Measurements from ENCODE around the gene MFSD11.
"Not testable (repeated sequence)": the region's sequence is repeated elsewhere in the genome, so short reads cannot be mapped to it uniquely, and the experiment has no call there.

MFSD11 gene

GRCh38 chr17:76726231-76726775 is 11.6 kb upstream of the MFSD11 start, which contains the start of gene JMJD6:
Gene JMJD6, minus strand, starts transcription at chr17:76726606. Its CDS starts 131 bp downstream, at chr17:76726475.
- DNase-seq (ENCODE audit: low spot score) (peak; percentile 99), FAIRE-seq (no peak)

DNA sequence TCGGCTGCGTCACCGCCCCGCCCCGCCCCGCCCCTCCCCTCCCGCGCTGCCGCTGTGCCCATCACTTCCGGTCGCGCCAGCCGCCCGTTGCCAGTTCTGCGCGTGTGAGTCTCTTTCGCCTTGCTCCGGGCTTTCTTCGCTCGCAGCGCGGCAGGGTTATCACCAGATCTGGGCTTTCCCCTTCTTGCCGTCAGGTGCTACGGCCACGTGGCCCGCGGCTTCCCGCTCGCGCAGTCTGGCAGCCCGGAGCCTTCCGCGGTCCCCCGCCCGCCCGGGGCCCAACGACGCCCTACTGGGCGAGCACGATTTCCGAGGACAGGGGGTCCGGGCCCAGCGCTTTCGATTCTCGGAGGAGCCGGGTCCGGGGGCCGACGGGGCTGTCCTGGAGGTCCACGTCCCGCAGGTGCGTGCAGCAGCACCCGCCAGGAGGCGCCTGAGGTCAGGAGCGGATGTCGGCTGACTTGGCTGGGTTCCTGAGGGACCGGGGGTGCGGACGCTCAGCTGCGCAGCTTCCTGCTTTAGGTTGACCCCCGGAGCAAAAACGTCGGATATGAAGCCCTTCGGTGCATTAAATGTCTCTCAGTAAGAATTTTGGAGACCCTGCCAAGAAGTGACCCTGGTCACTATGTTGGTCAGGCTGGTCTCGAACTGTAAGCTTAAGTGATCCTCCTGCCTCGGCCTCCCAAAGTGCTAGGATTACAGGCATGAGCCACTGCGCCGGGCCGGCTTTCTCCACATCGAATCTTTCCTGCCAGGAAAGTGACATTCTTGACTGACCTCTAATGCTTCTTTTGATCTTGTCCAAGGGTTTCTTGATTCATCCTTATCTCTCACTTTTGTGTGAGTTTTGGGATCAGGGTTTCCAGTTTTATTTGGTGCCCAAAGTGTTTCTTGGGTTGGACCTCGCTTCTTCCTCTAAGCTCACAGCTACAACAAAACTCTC is 10.9 kb upstream of the MFSD11 start, which contains the start of gene METTL23:
Gene METTL23, plus strand, starts transcription at position 64 of the 943 bp plus-strand sequence. CDS start 2,872 bp downstream, outside the sequence.
- DNase-seq (ENCODE audit: low spot score) (peak; percentile 88), FAIRE-seq (no peak)

DNA sequence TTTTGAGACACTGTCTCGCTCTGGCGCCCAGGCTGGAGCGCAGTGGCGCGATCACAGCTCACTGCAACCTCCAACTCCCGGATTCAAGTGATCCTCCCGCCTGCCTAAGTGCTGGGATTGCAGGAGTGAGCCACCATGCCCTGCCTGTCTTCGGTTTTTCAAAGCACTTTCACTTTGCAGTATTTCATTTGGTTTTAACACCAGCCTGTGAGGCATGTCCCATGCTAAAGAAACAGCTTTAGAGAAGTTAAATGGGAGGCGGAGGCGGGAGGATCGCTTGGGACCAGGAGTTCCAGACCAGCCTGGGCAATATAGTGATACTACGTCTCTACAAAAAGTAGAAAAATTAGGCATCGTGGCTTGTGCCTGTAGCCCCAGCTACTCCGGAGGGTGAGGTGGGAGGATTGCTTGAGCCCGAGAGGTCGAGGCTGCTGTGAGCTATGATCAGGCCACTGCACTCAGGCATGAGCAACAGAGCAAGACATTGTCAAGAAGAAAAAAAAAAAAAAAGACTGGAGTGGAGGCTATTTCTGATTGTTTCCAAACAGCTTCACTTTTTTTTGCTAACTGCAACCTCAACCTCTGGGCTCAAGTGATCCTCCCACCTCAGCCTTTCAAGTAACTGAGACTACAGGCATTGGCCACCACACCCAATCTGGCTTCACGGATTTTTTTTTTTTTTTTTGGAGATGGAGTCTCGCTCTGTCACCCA is 10.0 kb upstream of the MFSD11 start:
- FAIRE-seq (no peak), DNase-seq (ENCODE audit: low spot score) (no peak)

GRCh38 chr17:76731800-76732733 is 5.9 kb upstream of the MFSD11 start:
- FAIRE-seq; DNase-seq (ENCODE audit: low spot score): not testable (repeated sequence)

DNA sequence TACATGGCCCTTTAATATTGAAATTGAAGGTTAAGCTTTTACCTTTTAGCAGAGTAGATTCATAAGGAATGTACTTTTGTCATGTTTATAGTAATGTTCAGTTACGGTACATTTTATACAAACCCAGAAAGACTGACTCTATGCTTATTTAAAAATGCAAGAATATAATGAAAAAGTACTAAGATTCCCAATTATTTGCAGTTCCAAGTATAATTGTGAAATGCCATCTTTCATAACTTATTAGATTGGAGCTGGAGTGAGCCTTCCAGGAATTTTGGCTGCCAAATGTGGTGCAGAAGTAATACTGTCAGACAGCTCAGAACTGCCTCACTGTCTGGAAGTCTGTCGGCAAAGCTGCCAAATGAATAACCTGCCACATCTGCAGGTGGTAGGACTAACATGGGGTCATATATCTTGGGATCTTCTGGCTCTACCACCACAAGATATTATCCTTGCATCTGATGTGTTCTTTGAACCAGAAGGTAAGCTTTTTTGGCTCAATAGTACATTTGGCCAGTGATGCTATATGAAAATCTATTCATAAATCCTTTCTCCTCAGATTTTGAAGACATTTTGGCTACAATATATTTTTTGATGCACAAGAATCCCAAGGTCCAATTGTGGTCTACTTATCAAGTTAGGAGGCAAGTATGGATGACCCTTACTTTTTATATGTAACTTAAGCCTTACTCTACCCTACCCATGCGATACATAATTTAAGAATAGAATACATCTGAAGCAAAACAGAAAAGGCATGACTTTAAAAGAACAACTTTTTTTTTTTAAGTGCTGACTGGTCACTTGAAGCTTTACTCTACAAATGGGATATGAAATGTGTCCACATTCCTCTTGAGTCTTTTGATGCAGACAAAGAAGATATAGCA is 4.9 kb upstream of the MFSD11 start:
- no peak for FAIRE-seq
- DNase-seq (ENCODE audit: low spot score): no peak

DNA sequence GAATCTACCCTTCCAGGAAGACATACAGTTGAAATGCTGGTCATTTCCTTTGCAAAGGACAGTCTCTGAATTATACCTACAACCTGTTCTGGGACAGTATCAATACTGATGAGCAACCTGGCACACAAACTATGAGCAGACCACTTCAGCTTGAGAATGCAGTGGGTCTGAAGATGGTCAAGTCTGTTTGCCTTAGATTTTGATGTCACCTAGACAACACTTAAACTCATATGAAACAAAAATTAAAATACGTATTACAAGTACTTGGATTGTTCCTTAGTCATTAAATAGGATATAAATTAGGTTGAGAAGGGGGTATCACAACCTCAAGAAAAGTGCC is 4.3 kb upstream of the MFSD11 start:
- no peak for FAIRE-seq
- no peak for DNase-seq (ENCODE audit: low spot score)

DNA sequence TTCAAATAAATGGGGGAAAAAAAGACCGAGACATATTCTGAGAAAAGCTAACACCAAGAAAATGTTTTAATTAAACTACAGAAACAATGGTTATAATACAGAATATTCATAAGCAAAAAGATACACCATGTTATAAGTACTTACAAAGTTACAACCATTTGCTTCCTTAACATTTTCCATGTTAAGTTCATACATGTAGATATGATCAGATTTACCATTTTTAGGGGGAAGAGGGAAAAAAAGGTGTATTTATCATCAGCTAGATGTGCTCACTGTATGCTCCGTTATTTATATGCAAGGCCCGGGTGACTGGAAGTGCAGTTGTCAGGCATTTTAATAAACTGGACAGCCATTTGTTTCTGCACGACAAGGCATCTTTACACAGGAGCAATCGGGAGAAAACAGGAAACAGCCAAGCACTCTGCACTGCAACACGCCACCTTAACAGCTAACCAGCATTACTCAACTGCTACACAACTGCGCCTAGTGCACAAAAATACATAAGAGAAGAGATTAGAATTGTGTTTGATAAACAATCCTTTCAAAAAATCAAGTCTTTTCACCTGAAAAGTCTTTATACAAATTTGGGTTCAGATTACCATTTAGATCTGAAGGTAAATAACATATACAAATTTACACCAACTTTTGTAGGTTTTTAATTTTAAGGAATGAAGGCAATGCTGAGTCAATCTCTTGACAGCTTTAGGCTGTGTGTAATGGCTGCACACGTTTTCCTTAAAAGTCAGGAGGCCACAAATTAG is 3.7 kb upstream of the MFSD11 start:
- no peak for FAIRE-seq
- DNase-seq (ENCODE audit: low spot score): no peak

DNA sequence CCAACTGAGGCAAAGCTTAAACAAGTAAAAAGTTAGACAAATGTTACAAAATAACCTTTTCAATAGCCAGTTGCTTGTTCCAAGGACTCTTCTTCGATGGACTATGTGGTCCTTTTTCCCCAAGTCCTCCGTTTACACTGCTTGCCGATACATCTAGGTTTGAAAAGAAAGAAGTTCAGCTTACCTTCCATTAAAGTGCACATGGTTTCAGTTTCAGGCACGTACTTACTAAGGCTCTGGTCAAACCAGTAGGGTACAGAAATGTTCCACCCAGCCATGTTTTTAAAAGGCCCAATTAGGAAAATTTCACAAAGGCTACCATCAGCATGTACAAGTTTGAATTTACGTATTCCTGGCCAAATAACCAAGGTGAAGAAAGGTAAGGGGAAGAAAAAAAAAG is 2.9 kb upstream of the MFSD11 start:
- FAIRE-seq (no peak), DNase-seq (ENCODE audit: low spot score) (no peak)

- DNase-seq (ENCODE audit: low spot score): no peak
- FAIRE-seq: no peak
Observed at GRCh38 chr17:76735586-76736348, 2.2 kb upstream of the MFSD11 start.

DNA sequence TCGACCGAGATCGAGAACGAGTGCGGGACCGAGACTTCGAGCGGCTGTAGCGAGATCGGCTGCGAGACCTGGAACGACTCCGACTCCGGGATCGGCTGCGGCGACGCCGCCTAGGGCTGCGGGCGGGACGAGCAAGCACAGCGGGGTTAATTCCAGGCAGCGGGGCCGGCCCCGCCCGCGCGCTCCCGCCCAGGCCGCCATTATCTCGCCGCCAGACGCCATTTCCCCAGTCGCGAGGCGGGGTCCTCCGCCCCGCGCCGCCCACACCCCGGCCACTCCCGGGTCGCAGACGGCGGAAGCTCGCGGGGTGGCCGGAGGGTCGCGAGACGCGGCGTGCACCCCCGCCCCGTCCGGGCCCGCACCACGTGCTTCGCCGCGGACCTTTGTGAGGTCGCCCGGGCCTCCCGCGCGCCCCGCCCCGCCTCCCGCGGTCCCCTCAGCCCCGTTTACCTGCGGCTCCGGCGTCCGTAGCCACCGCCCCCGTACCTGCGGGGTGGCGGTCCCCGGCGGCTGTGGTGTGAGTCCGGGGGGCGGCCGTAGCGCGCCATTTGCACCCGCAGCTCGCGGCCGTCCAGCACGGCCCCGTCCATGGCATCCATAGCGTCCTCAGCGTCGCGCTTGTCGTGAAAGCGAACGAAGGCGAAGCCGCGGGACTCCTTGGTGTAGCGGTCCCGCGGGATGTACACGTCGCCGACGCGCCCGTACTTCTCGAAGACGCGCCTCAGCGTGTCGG is 1.4 kb upstream of the MFSD11 start:
- FAIRE-seq: peak; percentile 90
- peak; percentile 66 for DNase-seq (ENCODE audit: low spot score)

DNA sequence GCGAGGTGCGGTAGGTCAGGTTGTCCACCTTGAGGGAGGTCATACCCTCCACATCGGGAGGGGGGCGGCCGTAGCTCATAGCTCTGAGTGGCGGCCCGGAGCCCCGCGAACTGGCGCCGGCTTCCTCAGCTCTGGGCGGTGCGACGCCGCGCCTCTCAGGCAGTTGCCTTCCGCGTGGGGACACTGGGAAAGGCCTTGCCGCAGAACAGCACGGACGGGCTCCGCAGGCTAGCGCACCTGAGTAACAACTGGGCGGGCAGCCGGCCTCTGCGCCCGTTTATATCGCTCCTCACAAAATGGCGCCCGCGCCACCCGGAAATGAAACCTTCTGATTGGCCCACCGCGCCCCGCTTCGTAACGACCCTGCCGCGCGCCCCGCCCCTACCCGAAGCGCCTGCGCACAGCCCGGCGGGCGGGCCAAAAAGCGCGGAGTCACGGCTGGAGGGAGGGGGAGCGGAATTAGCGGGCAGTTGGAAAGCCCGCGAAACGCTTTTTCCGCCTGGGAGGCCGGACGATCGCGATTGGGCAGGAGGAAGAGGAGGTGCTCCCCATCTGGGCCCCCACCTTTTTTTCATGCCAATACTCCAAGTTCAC is 740 bp upstream of the MFSD11 start, which contains the start of gene SRSF2:
Gene SRSF2, minus strand, starts transcription at position 250 of the 594 bp plus-strand sequence. Its CDS starts 171 bp downstream, at position 79.
- DNase-seq (ENCODE audit: low spot score): peak; percentile 100
- FAIRE-seq: peak; percentile 9

- FAIRE-seq: no peak
- no peak for DNase-seq (ENCODE audit: low spot score)
Observed at GRCh38 chr17:76738468-76738850, 540 bp downstream of the MFSD11 start.

- not testable (repeated sequence) for FAIRE-seq
Observed at GRCh38 chr17:76739568-76740115, 1.7 kb downstream of the MFSD11 start.

DNA sequence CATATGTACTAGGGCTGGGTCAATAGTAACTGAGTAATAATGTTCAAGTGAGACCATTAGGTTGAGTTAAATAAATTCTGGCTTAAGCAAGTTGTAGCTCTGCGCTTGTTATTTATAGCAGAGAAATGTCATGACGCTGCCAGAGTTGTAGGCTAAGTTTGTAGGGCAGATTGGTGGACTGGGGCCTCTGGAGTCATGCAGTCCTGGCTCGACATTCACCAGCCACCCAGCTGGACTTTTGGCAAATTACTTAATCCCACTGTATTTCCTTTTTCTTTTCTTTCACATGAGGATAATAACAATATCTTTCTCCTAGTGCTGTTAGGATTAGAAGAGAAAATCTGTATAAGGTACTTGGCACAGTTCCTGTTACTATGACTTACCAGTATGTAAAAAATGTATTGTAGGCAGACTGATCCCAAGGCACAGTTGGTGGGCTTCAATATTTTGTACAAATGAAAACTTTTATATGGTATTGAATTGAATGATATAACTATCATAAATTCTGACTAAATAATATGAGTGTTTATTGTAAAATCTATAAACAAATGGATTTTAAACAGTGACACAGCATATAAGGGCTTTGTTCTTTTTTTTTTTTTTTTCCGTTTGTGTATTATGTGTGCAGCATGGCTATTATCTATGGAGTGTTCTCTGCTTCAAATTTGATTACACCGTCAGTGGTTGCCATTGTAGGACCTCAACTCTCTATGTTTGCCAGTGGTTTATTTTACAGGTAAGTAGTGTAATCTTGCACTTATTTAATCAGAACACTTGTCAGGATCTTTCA is 2.6 kb downstream of the MFSD11 start:
- DNase-seq (ENCODE audit: low spot score): no peak

More at GRCh38 chr17:76739568-76740115, 1.7 kb downstream of the MFSD11 start:
- DNase-seq (ENCODE audit: low spot score): not testable (repeated sequence)

GRCh38 chr17:76742958-76743357 is 5.0 kb downstream of the MFSD11 start:
- DNase-seq (ENCODE audit: low spot score) (no peak), FAIRE-seq (no peak)

More for the DNA sequence above, 2.6 kb downstream of the MFSD11 start:
- no peak for FAIRE-seq

DNA sequence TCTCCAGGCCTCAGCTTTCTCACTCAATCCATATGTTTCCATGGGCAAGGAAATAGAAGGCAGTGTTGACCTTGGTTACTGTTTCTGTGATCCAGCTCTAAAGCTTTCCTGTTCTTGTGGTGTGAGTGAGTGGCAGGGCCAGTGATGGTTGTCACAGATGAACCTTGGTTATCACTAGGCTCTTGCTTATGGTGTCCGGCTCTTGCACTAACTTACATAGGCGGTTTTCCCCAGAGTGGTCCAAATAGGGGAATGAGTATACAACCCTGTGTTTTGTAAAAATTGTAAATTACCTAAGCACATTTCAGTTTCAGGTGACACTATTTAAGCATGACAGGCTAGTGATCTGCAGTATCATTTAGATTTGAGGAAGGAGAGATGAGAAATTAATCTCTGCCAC is 6.8 kb downstream of the MFSD11 start:
- no peak for DNase-seq (ENCODE audit: low spot score)
- no peak for FAIRE-seq
